ENCODE measurements around the gene QRICH1. TPM values are rescaled to one million over a fixed set of nuclear protein-coding genes. Genes with fewer than 3 reads are reported as not detected.

The QRICH1 gene
- total RNA-seq, 2 experiments from 2014 or later = 141 to 153 TPM

- no peaks in the 10 kb centered on the region for H3K9me3 Mint-ChIP-seq
- no peak for ATAC-seq (ENCODE audit: low read depth)
- no peak for DNase-seq
- POLR2A ChIA-PET = interaction anchor here (0.7 to 5.9 kb wide), 9 partner anchors 15 to 420 kb away, joined by 3 to 129 read pairs (median 7); partner anchors contain the start of genes ARIH2, DALRD3, IMPDH2 and NDUFAF3
- no peaks in the 10 kb centered on the region for H3K27me3 Mint-ChIP-seq
- H3K27ac Mint-ChIP-seq = peak overlapping the region; percentile 7
- peak overlapping the region; percentile 85 for H3K4me3 Mint-ChIP-seq
- H3K4me1 Mint-ChIP-seq = peaks cover 40% of the 10 kb centered on the region
- peaks cover 6% of the 10 kb centered on the region for H3K36me3 Mint-ChIP-seq
Observed at GRCh38 chr3:48991851-48992545, 101.9 kb downstream of the QRICH1 start.

GRCh38 chr3:48990636-48991469 is 103.0 kb downstream of the QRICH1 start:
- peak; percentile 8 for ATAC-seq (ENCODE audit: low read depth)
- no peak for DNase-seq
- Mint-ChIP-seq H3K4me1 (peaks cover 40% of the 10 kb centered on the region), H3K27me3 (no peaks in the 10 kb centered on the region), H3K4me3 (peak overlapping the region; percentile 85), H3K36me3 (peaks cover 6% of the 10 kb centered on the region), H3K27ac (peak overlapping the region; percentile 91), H3K9me3 (no peaks in the 10 kb centered on the region)
- POLR2A ChIA-PET = interaction anchor here (1.4 to 5.9 kb wide), 8 partner anchors 10 to 130 kb away, joined by 4 to 129 read pairs (median 10); partner anchors contain the start of genes ARIH2, DALRD3, IMPDH2 and NDUFAF3

GRCh38 chr3:48989796-48990635 is 103.9 kb downstream of the QRICH1 start, which contains the start of gene P4HTM:
Gene P4HTM (plus strand): TSS chr3:48990241. CDS start chr3:48990257, 16 bp downstream.
- peak; percentile 81 for ATAC-seq (ENCODE audit: low read depth)
- Mint-ChIP-seq H3K4me3 (peak within 1 kb of the TSS; percentile 88), H3K4me1 (peaks cover 38% of the 10 kb centered on the region), H3K27ac (peak within 1 kb of the TSS; percentile 91), H3K9me3 (no peaks in the 10 kb centered on the region), H3K36me3 (peaks cover 4% of the 10 kb centered on the region), H3K27me3 (no peaks in the 10 kb centered on the region)
- POLR2A ChIA-PET = interaction anchor here (0.8 to 5.9 kb wide), 10 partner anchors 11 to 350 kb away, joined by 3 to 129 read pairs (median 8); partner anchors contain the start of genes ARIH2, DALRD3, IMPDH2 and NDUFAF3
- peak; percentile 84 for DNase-seq

GRCh38 chr3:48989126-48989795 is 104.6 kb downstream of the QRICH1 start:
- peak overlapping the region; percentile 88 for H3K4me3 Mint-ChIP-seq
- DNase-seq = no peak
- POLR2A ChIA-PET = interaction anchor here (0.5 to 5.9 kb wide), 12 partner anchors 12 to 351 kb away, joined by 3 to 129 read pairs (median 8); partner anchors contain the start of genes ARIH2, DALRD3, IMPDH2 and NDUFAF3
- H3K27ac Mint-ChIP-seq = peak overlapping the region; percentile 91
- no peak for ATAC-seq (ENCODE audit: low read depth)
- H3K27me3 Mint-ChIP-seq = no peaks in the 10 kb centered on the region
- peaks cover 5% of the 10 kb centered on the region for H3K36me3 Mint-ChIP-seq
- H3K4me1 Mint-ChIP-seq = peaks cover 37% of the 10 kb centered on the region
- H3K9me3 Mint-ChIP-seq = no peaks in the 10 kb centered on the region

- Mint-ChIP-seq H3K4me3 (no peak overlapping the region), H3K36me3 (peaks cover 4% of the 10 kb centered on the region), H3K9me3 (no peaks in the 10 kb centered on the region), H3K27me3 (no peaks in the 10 kb centered on the region), H3K4me1 (peaks cover 20% of the 10 kb centered on the region), H3K27ac (peak overlapping the region; percentile 10)
- no peak for DNase-seq
- no peak for ATAC-seq (ENCODE audit: low read depth)
- POLR2A ChIA-PET = interaction anchor here (0.5 to 2.7 kb wide), 3 partner anchors 10 to 43 kb away, joined by 4 to 9 read pairs (median 8); partner anchors contain the start of genes IMPDH2 and WDR6
Observed at GRCh38 chr3:48985831-48986376, 108.0 kb downstream of the QRICH1 start.

GRCh38 chr3:48984663-48985062 is 109.2 kb downstream of the QRICH1 start:
- H3K9me3 Mint-ChIP-seq = no peaks in the 10 kb centered on the region
- H3K36me3 Mint-ChIP-seq = peaks cover 10% of the 10 kb centered on the region
- POLR2A ChIA-PET = interaction anchor here (1.2 to 2.7 kb wide), 2 partner anchors 23 to 38 kb away, joined by 3 to 8 read pairs; partner anchors contain the start of genes NDUFAF3 and WDR6
- ATAC-seq (ENCODE audit: low read depth) = no peak
- H3K4me1 Mint-ChIP-seq = peaks cover 20% of the 10 kb centered on the region
- no peak overlapping the region for H3K27ac Mint-ChIP-seq
- no peak for DNase-seq
- H3K27me3 Mint-ChIP-seq = no peaks in the 10 kb centered on the region
- no peak overlapping the region for H3K4me3 Mint-ChIP-seq

GRCh38 chr3:48983096-48983495 is 110.8 kb downstream of the QRICH1 start:
- H3K27ac Mint-ChIP-seq = no peak overlapping the region
- DNase-seq (no peak), ATAC-seq (ENCODE audit: low read depth) (no peak)
- no peaks in the 10 kb centered on the region for H3K27me3 Mint-ChIP-seq
- H3K4me3 Mint-ChIP-seq = no peak overlapping the region
- H3K36me3 Mint-ChIP-seq = peaks cover 16% of the 10 kb centered on the region
- H3K9me3 Mint-ChIP-seq = no peaks in the 10 kb centered on the region
- H3K4me1 Mint-ChIP-seq = peaks cover 12% of the 10 kb centered on the region
- POLR2A ChIA-PET = no interaction called here

GRCh38 chr3:48982686-48983085 is 111.2 kb downstream of the QRICH1 start:
- no peaks in the 10 kb centered on the region for H3K9me3 Mint-ChIP-seq
- no peak for DNase-seq
- peaks cover 18% of the 10 kb centered on the region for H3K36me3 Mint-ChIP-seq
- no peak overlapping the region for H3K27ac Mint-ChIP-seq
- POLR2A ChIA-PET = interaction anchor here (0.9 kb wide), 1 partner anchor 47 kb away, joined by 3 read pairs; the partner anchor contains the start of gene IMPDH2
- no peak for ATAC-seq (ENCODE audit: low read depth)
- H3K27me3 Mint-ChIP-seq = no peaks in the 10 kb centered on the region
- peaks cover 9% of the 10 kb centered on the region for H3K4me1 Mint-ChIP-seq
- H3K4me3 Mint-ChIP-seq = no peak overlapping the region

GRCh38 chr3:48982016-48982415 is 111.9 kb downstream of the QRICH1 start:
- peaks cover 7% of the 10 kb centered on the region for H3K4me1 Mint-ChIP-seq
- no peaks in the 10 kb centered on the region for H3K9me3 Mint-ChIP-seq
- DNase-seq (no peak), ATAC-seq (ENCODE audit: low read depth) (no peak)
- POLR2A ChIA-PET = interaction anchor here (0.9 kb wide), 1 partner anchor 47 kb away, joined by 3 read pairs; the partner anchor contains the start of gene IMPDH2
- peaks cover 18% of the 10 kb centered on the region for H3K36me3 Mint-ChIP-seq
- H3K27ac Mint-ChIP-seq = no peak overlapping the region
- H3K27me3 Mint-ChIP-seq = no peaks in the 10 kb centered on the region
- H3K4me3 Mint-ChIP-seq = no peak overlapping the region

GRCh38 chr3:48980295-48980694 is 113.6 kb downstream of the QRICH1 start:
- H3K36me3 Mint-ChIP-seq = peaks cover 18% of the 10 kb centered on the region
- H3K9me3 Mint-ChIP-seq = no peaks in the 10 kb centered on the region
- DNase-seq (no peak), ATAC-seq (ENCODE audit: low read depth) (no peak)
- no peaks in the 10 kb centered on the region for H3K27me3 Mint-ChIP-seq
- POLR2A ChIA-PET = interaction anchor here (0.7 kb wide), 2 partner anchors 14 to 288 kb away, joined by 5 read pairs; no protein-coding TSS in a partner anchor
- peaks cover 5% of the 10 kb centered on the region for H3K4me1 Mint-ChIP-seq
- H3K27ac Mint-ChIP-seq = no peak overlapping the region
- no peak overlapping the region for H3K4me3 Mint-ChIP-seq
